ENCODE data around the gene AGK. TPM values are rescaled to one million over a fixed set of nuclear protein-coding genes. Genes with fewer than 3 reads are reported as not detected.

AGK gene
- total RNA-seq, 4 donors from 2014 or later = 17.3 to 22.5 (median 19.7) TPM

GRCh38 chr7:141619745-141620144 lies 68.5 kb downstream of the AGK start:
- no peak for TF ChIP-seq CTCF (IDR thresholded peaks at IDR 0.05)
- no peak for ATAC-seq (ENCODE audit: low FRiP score)
- DNase-seq (ENCODE audit: low spot score) = no peak

- no peak for TF ChIP-seq CTCF (IDR thresholded peaks at IDR 0.05)
- ATAC-seq (ENCODE audit: low FRiP score) (no peak), DNase-seq (ENCODE audit: low spot score) (no peak)
Observed at GRCh38 chr7:141624763-141625162, 73.6 kb downstream of the AGK start.

- no peak for DNase-seq (ENCODE audit: low spot score)
- no peak for ATAC-seq (ENCODE audit: low FRiP score)
- TF ChIP-seq CTCF (IDR thresholded peaks at IDR 0.05) = no peak
Observed at GRCh38 chr7:141630621-141631020, 79.4 kb downstream of the AGK start.

- DNase-seq (ENCODE audit: low spot score) = no peak
- ATAC-seq (ENCODE audit: low FRiP score) = no peak
- no peak for TF ChIP-seq CTCF (IDR thresholded peaks at IDR 0.05)
Observed at GRCh38 chr7:141631525-141631924, 80.3 kb downstream of the AGK start.

- DNase-seq (ENCODE audit: low spot score) = no peak
- no peak for ATAC-seq (ENCODE audit: low FRiP score)
- no peak for TF ChIP-seq CTCF (IDR thresholded peaks at IDR 0.05)
Observed at GRCh38 chr7:141634065-141634464, 82.9 kb downstream of the AGK start.

- no peak for TF ChIP-seq CTCF (IDR thresholded peaks at IDR 0.05)
- DNase-seq (ENCODE audit: low spot score) (no peak), ATAC-seq (ENCODE audit: low FRiP score) (no peak)
Observed at GRCh38 chr7:141636053-141636452, 84.8 kb downstream of the AGK start.

- no peak for ATAC-seq (ENCODE audit: low FRiP score)
- TF ChIP-seq CTCF (IDR thresholded peaks at IDR 0.05) = no peak
- no peak for DNase-seq (ENCODE audit: low spot score)
Observed at GRCh38 chr7:141640239-141640840, 89.1 kb downstream of the AGK start.
